Gastroesophageal sphincter (tissue), 4 donors: ENCODE measurements around the gene CDKN3. TPM values are rescaled to one million over a fixed set of nuclear protein-coding genes. Genes with fewer than 3 reads are reported as not detected.

Experiments used
- ATAC-seq: fragments of 150-250 bp; one replicate; pipeline ENCODE4 v1.9.1; 2016; ENCODE audit warnings: mild to moderate bottlenecking, moderate library complexity
- H3K27ac ChIP-seq, 4 donors: fragments of 200-600 bp; sonication (generic) in 3 of 4; 1 replicate in 3 of 4; 2 replicates in 1 of 4; pipeline ENCODE4 v1.5.1; 2016 to 2019
- H3K27me3 ChIP-seq: fragments of 200-600 bp; sonication (generic); one replicate; pipeline ENCODE4 v1.5.1; 2019
- H3K36me3 ChIP-seq, 2 donors: fragments of 200-600 bp; sonication (generic); one replicate each; pipeline ENCODE4 v1.5.1; 2019; ENCODE audit warnings: control low read depth in 1 of 2
- H3K4me1 ChIP-seq, 3 donors: fragments of 200-600 bp; sonication (generic); 1 replicate in 2 of 3; 2 replicates in 1 of 3; pipeline ENCODE4 v1.5.1; 2016 to 2019; ENCODE audit warnings: control low read depth in 2 of 3
- H3K4me3 ChIP-seq, 2 donors: fragments of 200-600 bp; sonication (generic); one replicate each; pipeline ENCODE4 v1.5.1; 2019; ENCODE audit warnings: mild to moderate bottlenecking in 1 of 2, moderate library complexity in 1 of 2
- H3K9me3 ChIP-seq, 3 donors: fragments of 200-600 bp; sonication (generic); one replicate each; pipeline ENCODE4 v1.5.1; 2017 to 2019; ENCODE audit warnings: control low read depth in 2 of 3
- CTCF ChIP-seq, 4 experiments: fragments of 200-600 bp in 2 of 4; fragments of 450-650 bp in 2 of 4; sonication (generic) in 1 of 4; IDR thresholded peaks; one replicate each; pipeline ENCODE4 v1.5.1; 2017 to 2019; ENCODE audit warnings: antibody characterized with exemption in 4 of 4, mild to moderate bottlenecking in 2 of 4, moderate library complexity in 2 of 4
- EP300 ChIP-seq: sonication (generic); formaldehyde crosslinking; IDR thresholded peaks from one replicate; pipeline ENCODE4 v1.6.1; 2017; ENCODE audit warnings: antibody characterized with exemption, mild to moderate bottlenecking
- POLR2A ChIP-seq, 2 donors: fragments of 450-650 bp; IDR thresholded peaks; one replicate each; pipeline ENCODE4 v1.6.1; 2017; ENCODE audit warnings: antibody characterized with exemption in 2 of 2, mild to moderate bottlenecking in 2 of 2, moderate library complexity in 1 of 2
- POLR2AphosphoS5 ChIP-seq: sonication (generic); formaldehyde crosslinking; IDR thresholded peaks from one replicate; pipeline ENCODE4 v1.6.1; 2017; ENCODE audit warnings: antibody characterized with exemption
- WGBS, 2 donors: methylation state at CpG; one replicate each; pipeline ENCODE4 v1.1.5; 2018; ENCODE audit warnings: low coverage in 1 of 2; 5-methylcytosine and 5-hydroxymethylcytosine counted together
- total RNA-seq, 4 donors: library from RNA; depleted of rRNA; stranded (reverse); fragments of >200 nt; gene quantifications; one replicate each; pipeline ENCODE4 v1.1.0, GENCODE V29; 2016

Gene CDKN3
- 1 to 10 TPM in 3 of 4 donors, not detected in 1; 2.0 to 3.1 (median 3.0) TPM for total RNA-seq

DNA sequence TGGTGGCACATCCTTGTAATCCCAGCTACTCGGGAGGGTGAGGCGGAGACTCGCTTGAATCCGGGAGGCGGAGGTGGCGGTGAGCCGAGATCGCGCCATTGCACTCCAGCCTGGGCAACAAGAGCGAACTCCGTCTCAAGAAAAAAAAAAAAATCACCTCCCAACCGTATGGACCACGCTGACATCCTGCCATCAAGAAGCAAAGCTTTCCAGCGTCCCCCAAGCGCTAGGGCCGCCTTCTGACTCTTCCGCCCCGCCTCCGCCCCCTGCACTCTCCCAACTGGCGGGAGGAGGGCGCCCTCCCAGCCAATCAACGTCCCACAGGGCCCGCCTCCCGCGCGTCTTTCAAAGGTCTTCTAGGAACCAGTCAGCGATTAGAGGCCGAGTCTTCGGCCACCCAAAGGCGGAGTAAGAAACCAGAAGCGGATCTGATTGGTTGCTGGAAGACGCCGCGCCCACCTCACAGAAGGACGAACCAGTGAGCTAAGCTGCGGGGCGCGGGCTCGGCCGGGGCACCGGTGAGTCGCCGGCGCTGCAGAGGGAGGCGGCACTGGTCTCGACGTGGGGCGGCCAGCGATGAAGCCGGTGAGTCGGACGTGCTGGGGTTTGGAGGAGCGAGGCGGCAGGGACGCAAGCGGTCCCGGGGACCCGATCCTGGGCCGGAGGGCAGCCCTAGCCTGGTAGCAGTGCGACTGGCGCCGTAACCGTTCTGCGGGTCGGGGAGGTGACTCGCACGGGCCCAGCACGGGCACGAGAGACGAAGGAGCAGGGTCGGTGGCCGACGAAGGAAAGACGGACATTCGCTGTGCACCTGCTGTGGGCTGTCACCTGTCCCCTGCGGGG is at the start of gene CDKN3:
CDKN3 (plus strand) TSS at position 515 of the 843 bp plus-strand sequence; CDS start at position 577, 62 bp downstream.
- H3K36me3 ChIP-seq, result no peaks in the 10 kb centered on the region
- peak; percentile 60 for TF ChIP-seq POLR2AphosphoS5
- TF ChIP-seq EP300, result no peak
- TF ChIP-seq CTCF (IDR thresholded peaks at IDR 0.05), result peak in 3 of 4 experiments; percentile 43 to 66 (median 62)
- TF ChIP-seq POLR2A (IDR thresholded peaks at IDR 0.05), result peak in 1 of 2 donors; percentile 46
- no peaks in the 10 kb centered on the region for H3K9me3 ChIP-seq
- H3K4me1 ChIP-seq, result peaks cover 0 to 10% (median 6%) of the 10 kb centered on the region in 3 donors
- peak; percentile 100 for ATAC-seq
- WGBS, 2 donors, result 0 to 15% methylated on average over 10 to 20 of the region's 76 CpGs
- no peaks in the 10 kb centered on the region for H3K27me3 ChIP-seq
- peak within 1 kb of the TSS in 3 of 4 donors; percentile 38 to 73 (median 44) for H3K27ac ChIP-seq
- H3K4me3 ChIP-seq, result peak within 1 kb of the TSS; percentile 35 to 70

DNA sequence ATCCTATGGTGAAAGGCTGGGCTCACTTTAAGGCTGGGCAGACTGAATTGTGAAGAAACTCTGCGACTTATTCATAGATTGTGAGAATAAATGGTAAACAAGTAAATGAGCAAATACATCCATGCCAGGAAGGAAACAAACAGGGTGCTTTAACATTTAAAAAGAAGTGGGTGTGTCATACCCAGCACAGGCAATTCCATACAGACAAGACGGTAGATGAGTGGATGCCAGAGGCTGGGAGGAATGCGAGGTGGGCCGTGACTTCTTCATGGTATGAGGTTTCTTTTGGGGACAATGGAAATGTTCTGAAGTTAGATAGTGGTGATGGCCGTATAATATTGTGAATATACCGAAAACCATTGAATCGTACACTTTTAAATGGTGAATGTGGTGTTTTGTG is 49.8 kb upstream of the CDKN3 start:
- Histone ChIP-seq H3K4me1 (peaks cover 0 to 33% (median 6%) of the 10 kb centered on the region in 3 donors), H3K9me3 (no peaks in the 10 kb centered on the region), H3K27ac (no peak overlapping the region), H3K36me3 (no peaks in the 10 kb centered on the region), H3K27me3 (no peaks in the 10 kb centered on the region), H3K4me3 (no peak overlapping the region)
- WGBS, 2 donors, result 89 to 94% methylated on average over 6 of the region's 7 CpGs
- no peak for ATAC-seq
- no peak for TF ChIP-seq POLR2AphosphoS5
- TF ChIP-seq POLR2A (IDR thresholded peaks at IDR 0.05), result no peak
- no peak for TF ChIP-seq EP300
- TF ChIP-seq CTCF (IDR thresholded peaks at IDR 0.05), result no peak

GRCh38 chr14:54348001-54348611 is 48.7 kb upstream of the CDKN3 start:
- 48% methylated on average over 5 of the region's 5 CpGs for WGBS, 2 donors
- TF ChIP-seq POLR2A (IDR thresholded peaks at IDR 0.05) (no peak), CTCF (IDR thresholded peaks at IDR 0.05) (peak; percentile 43 to 65 (median 61))
- Histone ChIP-seq H3K4me3 (no peak overlapping the region), H3K27ac (no peak overlapping the region), H3K4me1 (peaks cover 0 to 29% (median 6%) of the 10 kb centered on the region in 3 donors), H3K36me3 (no peaks in the 10 kb centered on the region), H3K9me3 (no peaks in the 10 kb centered on the region), H3K27me3 (peaks cover 2% of the 10 kb centered on the region)
- ATAC-seq, result no peak

DNA sequence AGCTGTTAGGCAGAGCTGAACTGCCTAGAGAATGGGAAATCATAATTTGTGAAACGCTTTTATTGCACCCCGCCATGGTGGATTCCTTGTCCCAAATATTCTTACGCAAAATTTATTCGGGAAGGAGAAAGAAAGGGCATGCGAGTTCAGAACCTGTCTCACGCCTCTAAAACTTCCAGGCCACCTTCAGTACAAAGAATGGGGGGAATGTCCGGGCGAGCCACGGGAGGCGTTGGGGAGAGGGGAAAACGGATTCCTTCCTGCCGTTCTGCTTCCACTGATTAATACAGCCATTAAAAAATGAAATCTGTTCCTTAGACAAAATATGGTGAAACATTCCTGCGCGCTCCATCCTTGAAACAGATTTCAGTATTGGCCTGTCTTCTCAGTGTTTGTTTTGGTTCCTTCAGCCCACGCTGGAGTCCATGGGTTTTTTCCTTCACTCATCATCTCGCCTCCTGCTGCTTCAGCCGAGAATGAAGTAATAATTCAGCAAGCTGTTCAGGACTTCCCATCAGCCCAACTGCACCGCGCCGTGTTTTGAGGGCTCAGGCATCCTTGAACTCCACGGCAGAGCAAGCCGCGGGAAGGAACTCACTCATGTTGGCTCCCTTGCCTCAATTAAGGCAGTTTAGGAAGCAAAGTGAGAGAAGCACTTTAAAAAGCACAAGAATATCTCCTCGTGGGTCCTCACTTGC is 47.7 kb upstream of the CDKN3 start:
- Histone ChIP-seq H3K4me3 (no peak overlapping the region), H3K9me3 (no peaks in the 10 kb centered on the region), H3K27ac (peak overlapping the region in 3 of 4 donors; percentile 20 to 50 (median 45)), H3K4me1 (peaks cover 0 to 20% (median 6%) of the 10 kb centered on the region in 3 donors), H3K27me3 (peaks cover 2% of the 10 kb centered on the region), H3K36me3 (no peaks in the 10 kb centered on the region)
- no peak for TF ChIP-seq CTCF (IDR thresholded peaks at IDR 0.05)
- TF ChIP-seq POLR2AphosphoS5, result peak; percentile 16
- peak; percentile 65 for ATAC-seq
- WGBS, 2 donors, result 42 to 61% methylated on average over 18 to 24 of the region's 24 CpGs
